Hindlimb muscle (tissue), 1 donor: ENCODE data around the gene STEAP2. TPM values are rescaled to one million over a fixed set of nuclear protein-coding genes. Genes with fewer than 3 reads are reported as not detected.

Source experiments
- DNase-seq: peaks from one replicate; pipeline ENCODE4 v3.0.0-alpha.2; 2013
- polyA plus RNA-seq: library from polyadenylated mRNA; unstranded; fragments of 120-200 nt; gene quantifications from one replicate; pipeline ENCODE4 v1.2.1, GENCODE V29; 2013; ENCODE audit not compliant: insufficient read length

The STEAP2 gene
- polyA plus RNA-seq, 1 donor = 2.6 TPM

- no peak for DNase-seq
Measured at GRCh38 chr7:90274161-90274560, 62.6 kb downstream of the STEAP2 start.

- DNase-seq = no peak
Measured at GRCh38 chr7:90276033-90276728, 64.6 kb downstream of the STEAP2 start.

Other genes with a start within 250 kb of the STEAP2 start
- gene STEAP1, start 57.3 kb upstream of the STEAP2 start, polyA plus RNA-seq = 0.62 TPM
- 1.9 TPM for gene CFAP69, start 33.4 kb downstream of the STEAP2 start, polyA plus RNA-seq
- not detected for gene FAM237B, start 109.6 kb downstream of the STEAP2 start, polyA plus RNA-seq
- gene GTPBP10, start 135.0 kb downstream of the STEAP2 start, polyA plus RNA-seq = 17.7 TPM
- gene CLDN12, start 191.7 kb downstream of the STEAP2 start, polyA plus RNA-seq = 19.6 TPM